ENCODE measurements around the gene RARS2. TPM values are rescaled to one million over a fixed set of nuclear protein-coding genes. Genes with fewer than 3 reads are reported as not detected.
"Not testable (repeated sequence)": the region's sequence is repeated elsewhere in the genome, so short reads cannot be mapped to it uniquely, and the experiment has no call there.

Gene RARS2
- polyA plus RNA-seq, 4 donors: 54.5 to 63.9 (median 60.1) TPM

DNA sequence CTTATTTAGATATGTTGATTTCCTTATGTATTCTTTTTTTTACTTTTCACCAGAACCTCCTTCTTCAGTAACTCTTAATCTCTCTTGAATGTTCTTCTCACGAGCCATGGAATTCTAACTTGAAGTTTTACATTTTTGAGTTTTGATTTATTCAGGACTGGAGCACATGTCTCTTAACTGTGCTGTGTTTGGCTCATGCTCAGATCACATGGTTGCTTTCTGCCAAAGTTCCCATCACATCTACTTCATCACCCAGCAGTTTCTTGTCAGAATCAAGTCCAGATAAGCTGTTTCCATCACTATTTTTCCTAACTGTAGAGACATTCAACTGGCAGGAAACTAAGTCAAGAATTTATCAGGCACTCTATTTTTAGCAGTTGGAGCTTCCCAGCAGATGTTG, 85.3 kb downstream of the RARS2 start:
- no peak for DNase-seq (ENCODE audit: low read depth in 4 of 4, low spot score in 3 of 4)

- no peak for DNase-seq (ENCODE audit: low read depth in 4 of 4, low spot score in 3 of 4)
Observed at GRCh38 chr6:87501809-87502572, 87.8 kb downstream of the RARS2 start.

GRCh38 chr6:87498048-87498447, 91.7 kb downstream of the RARS2 start:
- DNase-seq (ENCODE audit: low read depth in 4 of 4, low spot score in 3 of 4): no peak

- no peak for DNase-seq (ENCODE audit: low read depth in 4 of 4, low spot score in 3 of 4)
Observed at GRCh38 chr6:87494761-87495422, 94.9 kb downstream of the RARS2 start.

- DNase-seq (ENCODE audit: low read depth in 4 of 4, low spot score in 3 of 4): not testable (repeated sequence)
Observed at GRCh38 chr6:87489326-87489725, 100.5 kb downstream of the RARS2 start.

GRCh38 chr6:87487555-87487954, 102.2 kb downstream of the RARS2 start:
- DNase-seq (ENCODE audit: low read depth in 4 of 4, low spot score in 3 of 4): no peak

DNA sequence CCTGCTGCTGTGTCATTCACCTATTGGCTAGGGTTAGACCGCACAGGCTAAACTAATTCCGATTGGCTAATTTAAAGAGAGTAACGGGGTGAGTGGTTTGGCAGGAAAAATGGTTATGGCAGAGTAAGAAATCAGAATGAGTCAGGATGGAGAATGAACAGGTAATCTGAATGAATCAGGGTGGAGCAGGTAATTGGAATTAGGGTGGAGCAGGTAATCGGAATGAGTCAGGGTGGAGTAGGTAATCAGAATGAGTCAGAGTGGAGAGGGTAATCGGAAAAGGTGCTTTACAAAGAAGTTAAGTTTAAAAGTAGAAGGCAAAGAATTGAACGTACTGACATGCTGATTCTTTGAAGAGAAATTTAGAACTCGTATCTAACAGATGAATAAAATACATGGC, 105.3 kb downstream of the RARS2 start:
- no peak for DNase-seq (ENCODE audit: low read depth in 4 of 4, low spot score in 3 of 4)

DNA sequence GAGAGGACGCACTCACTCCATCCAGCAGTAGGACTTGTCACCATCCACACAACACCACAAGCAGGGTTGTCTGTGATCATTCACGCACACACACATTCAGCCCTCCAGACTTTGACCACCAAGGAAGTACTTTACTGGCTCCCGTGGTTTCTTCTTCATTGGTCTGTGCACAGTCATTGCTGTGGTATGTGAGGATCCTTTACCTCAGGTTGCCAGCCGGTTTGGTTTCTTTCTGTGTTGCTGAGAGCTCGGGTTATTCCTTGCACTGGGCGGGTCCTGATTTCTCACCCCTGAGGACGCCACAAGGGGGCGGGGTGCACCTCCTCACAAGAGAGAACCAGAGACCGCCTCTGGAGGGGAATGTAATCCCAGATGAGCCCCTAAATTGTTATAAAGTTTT, 105.9 kb downstream of the RARS2 start:
- DNase-seq (ENCODE audit: low read depth in 4 of 4, low spot score in 3 of 4): no peak

DNA sequence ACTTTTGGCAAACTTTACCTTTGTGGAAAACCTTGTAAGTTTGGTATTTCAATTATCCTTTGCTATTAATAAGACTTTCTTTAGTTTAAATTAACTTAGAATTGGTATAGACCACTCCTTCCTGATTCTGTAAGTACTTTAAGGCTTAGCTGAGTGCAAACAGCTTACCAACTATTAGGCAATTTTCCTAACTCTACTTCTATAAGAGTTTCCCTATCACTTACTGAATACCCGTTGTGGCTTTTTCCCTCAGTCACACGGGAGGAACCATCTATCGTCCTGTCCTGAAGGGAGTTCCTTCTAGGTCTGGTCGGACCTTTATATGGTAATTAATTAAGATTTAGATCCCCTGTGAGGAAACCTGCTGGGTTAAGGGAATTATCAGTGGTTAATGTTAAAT, 107.4 kb downstream of the RARS2 start:
- no peak for DNase-seq (ENCODE audit: low read depth in 4 of 4, low spot score in 3 of 4)

DNA sequence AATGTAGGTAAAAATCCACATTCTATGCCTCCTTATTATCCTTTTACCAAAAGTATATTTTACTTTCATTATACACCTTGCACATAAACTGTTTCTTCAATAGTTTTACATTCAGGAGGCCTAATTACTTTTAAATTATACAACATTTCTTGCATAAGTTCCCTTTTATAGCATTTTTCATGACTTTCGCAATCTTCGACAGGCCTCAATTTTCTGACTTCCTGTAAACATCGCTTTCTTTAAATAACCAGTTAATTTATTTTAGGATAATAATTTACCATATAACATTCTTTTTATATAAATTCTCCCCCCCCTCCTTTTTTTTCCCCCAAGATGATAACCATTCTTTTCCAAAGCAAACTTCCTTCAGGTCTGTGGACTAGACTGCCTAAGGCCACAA, 107.9 kb downstream of the RARS2 start:
- no peak for DNase-seq (ENCODE audit: low read depth in 4 of 4, low spot score in 3 of 4)

DNA sequence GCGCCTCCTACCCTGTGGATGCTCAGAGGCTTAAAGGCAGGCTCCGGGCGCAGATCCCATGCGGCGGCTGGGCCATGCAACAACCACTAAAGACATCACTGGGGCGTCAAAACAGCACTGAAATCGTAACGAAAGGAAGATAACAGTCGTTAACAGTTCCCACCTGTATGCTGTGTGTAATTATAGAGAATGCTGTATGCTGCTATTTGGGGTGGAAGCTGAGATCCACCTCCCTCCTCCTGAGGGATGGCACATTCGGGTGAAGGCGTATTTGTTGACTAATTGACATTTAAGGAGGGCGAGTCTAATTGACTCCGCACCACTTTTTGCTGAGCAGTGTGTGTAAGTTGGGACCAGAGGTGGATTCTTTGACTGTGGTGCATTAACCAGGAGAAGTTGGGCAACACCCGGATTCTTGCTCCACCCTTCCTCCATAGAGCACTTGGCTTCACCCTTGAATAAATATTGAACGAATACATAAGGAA, 116.3 kb downstream of the RARS2 start:
- DNase-seq (ENCODE audit: low read depth in 4 of 4, low spot score in 3 of 4): peak in 2 of 4 donors; percentile 0 to 27

GRCh38 chr6:87472525-87473418, 117.0 kb downstream of the RARS2 start, which contains the start of gene SLC35A1:
SLC35A1 (plus strand) TSS chr6:87472974; CDS start chr6:87473004, 30 bp downstream.
- DNase-seq (ENCODE audit: low read depth in 4 of 4, low spot score in 3 of 4): peak; percentile 69 to 80 (median 78)

DNA sequence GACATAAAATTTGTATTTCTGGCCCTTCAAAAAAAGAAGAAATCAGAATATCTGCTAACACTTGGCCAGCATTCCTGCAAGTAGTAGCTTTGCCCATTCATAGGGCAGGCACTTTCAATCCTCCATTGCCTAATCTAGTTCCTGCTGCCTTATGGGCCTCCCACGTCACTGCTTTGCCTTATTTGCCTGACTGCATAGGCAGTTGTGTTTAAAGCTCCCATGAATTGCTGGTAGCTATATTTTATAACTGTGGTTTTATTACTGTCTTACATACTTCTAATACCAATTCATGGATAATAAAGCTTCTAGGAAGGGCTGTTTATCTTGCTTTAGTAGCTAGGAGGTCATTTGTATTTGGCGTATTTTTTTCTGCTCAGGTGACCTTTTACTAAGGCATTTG, 124.7 kb downstream of the RARS2 start:
- no peak for DNase-seq (ENCODE audit: low read depth in 4 of 4, low spot score in 3 of 4)

Other genes with a start within 250 kb of the RARS2 start
- gene C6orf163, start 245.2 kb downstream of the RARS2 start, polyA plus RNA-seq (ENCODE audit: insufficient read length in 4 of 4): 1 to 10 TPM; 2.8 to 4.7 (median 3.8) TPM
- 1 to 10 TPM in 3 of 4 donors, under 1 TPM in 1; 0.37 to 3.7 (median 3.1) TPM for gene CFAP206, start 182.0 kb downstream of the RARS2 start, polyA plus RNA-seq (ENCODE audit: insufficient read length in 4 of 4)
- 10 to 100 TPM; 37.4 to 51.4 (median 42.4) TPM for gene SLC35A1, start 117.0 kb downstream of the RARS2 start, polyA plus RNA-seq (ENCODE audit: insufficient read length in 4 of 4)
- 10 to 100 TPM; 34.5 to 49.8 (median 40.3) TPM for gene ORC3, start 148 bp upstream of the RARS2 start, polyA plus RNA-seq (ENCODE audit: insufficient read length in 4 of 4)
- gene AKIRIN2, start 112.2 kb upstream of the RARS2 start, polyA plus RNA-seq (ENCODE audit: insufficient read length in 4 of 4): 10 to 100 TPM; 61.8 to 69.9 (median 64.3) TPM

All from left renal pelvis (tissue), 4 donors.